ENCODE results near the gene PATJ.

- TF ChIP-seq, protein P1, sequence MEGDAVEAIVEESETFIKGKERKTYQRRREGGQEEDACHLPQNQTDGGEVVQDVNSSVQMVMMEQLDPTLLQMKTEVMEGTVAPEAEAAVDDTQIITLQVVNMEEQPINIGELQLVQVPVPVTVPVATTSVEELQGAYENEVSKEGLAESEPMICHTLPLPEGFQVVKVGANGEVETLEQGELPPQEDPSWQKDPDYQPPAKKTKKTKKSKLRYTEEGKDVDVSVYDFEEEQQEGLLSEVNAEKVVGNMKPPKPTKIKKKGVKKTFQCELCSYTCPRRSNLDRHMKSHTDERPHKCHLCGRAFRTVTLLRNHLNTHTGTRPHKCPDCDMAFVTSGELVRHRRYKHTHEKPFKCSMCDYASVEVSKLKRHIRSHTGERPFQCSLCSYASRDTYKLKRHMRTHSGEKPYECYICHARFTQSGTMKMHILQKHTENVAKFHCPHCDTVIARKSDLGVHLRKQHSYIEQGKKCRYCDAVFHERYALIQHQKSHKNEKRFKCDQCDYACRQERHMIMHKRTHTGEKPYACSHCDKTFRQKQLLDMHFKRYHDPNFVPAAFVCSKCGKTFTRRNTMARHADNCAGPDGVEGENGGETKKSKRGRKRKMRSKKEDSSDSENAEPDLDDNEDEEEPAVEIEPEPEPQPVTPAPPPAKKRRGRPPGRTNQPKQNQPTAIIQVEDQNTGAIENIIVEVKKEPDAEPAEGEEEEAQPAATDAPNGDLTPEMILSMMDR (conservative IDR thresholded peaks at IDR 0.05; ENCODE audit: low read length): no peak
- TF ChIP-seq EZH2phosphoT487 (IDR thresholded peaks at IDR 0.05; ENCODE audit: borderline replicate concordance): no peak
These were observed at the start of gene PATJ for GRCh38 chr1:61741711-61742619.

Data from Loucy (cell line).